PC-3 (cell line): ENCODE measurements around the gene PEX14.

Source experiments
- EZH2 ChIP-seq: fragments of 300-600 bp; sonication (generic); IDR thresholded peaks from one replicate; pipeline ENCODE4 v1.6.1; 2017; ENCODE audit warnings: antibody characterized with exemption, mild to moderate bottlenecking, low read length; ENCODE audit not compliant: unreplicated experiment
- TF ChIP-seq, protein P1 (sequence below): fragments of 300-600 bp; sonication (generic); conservative IDR thresholded peaks from 2 replicates; pipeline ENCODE4 v1.5.1; 2017; ENCODE audit warnings: antibody characterized with exemption, low read depth, mild to moderate bottlenecking, low read length

GRCh38 chr1:10440794-10441193 is 34.0 kb upstream of the PEX14 start:
- TF ChIP-seq, protein P1, sequence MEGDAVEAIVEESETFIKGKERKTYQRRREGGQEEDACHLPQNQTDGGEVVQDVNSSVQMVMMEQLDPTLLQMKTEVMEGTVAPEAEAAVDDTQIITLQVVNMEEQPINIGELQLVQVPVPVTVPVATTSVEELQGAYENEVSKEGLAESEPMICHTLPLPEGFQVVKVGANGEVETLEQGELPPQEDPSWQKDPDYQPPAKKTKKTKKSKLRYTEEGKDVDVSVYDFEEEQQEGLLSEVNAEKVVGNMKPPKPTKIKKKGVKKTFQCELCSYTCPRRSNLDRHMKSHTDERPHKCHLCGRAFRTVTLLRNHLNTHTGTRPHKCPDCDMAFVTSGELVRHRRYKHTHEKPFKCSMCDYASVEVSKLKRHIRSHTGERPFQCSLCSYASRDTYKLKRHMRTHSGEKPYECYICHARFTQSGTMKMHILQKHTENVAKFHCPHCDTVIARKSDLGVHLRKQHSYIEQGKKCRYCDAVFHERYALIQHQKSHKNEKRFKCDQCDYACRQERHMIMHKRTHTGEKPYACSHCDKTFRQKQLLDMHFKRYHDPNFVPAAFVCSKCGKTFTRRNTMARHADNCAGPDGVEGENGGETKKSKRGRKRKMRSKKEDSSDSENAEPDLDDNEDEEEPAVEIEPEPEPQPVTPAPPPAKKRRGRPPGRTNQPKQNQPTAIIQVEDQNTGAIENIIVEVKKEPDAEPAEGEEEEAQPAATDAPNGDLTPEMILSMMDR: no peak
- TF ChIP-seq EZH2: no peak
